Liver (tissue), 9 donors: ENCODE results near the gene PALS2. TPM values are rescaled to one million over a fixed set of nuclear protein-coding genes. Genes with fewer than 3 reads are reported as not detected.
A peak's percentile ranks its signal among the peaks of the same experiment; 100 is the strongest.

Experiments
- DNase-seq: peaks from one replicate; pipeline ENCODE4 v3.0.0-alpha.2; 2017; ENCODE audit warnings: low spot score
- H3K27ac ChIP-seq, 2 donors: one replicate each; pipeline ENCODE4 v1.7.0; 2013; ENCODE audit warnings: inconsistent platforms in 2 of 2, low read length in 2 of 2, control low read depth in 1 of 2, low read depth in 1 of 2, mild to moderate bottlenecking in 1 of 2
- H3K27me3 ChIP-seq, 4 donors: one replicate each; pipeline versions ENCODE4 v1.6.1 to v1.7.0; 2013; ENCODE audit warnings: low read length in 3 of 4, inconsistent platforms in 1 of 4, mild to moderate bottlenecking in 1 of 4, moderate library complexity in 1 of 4; ENCODE audit not compliant: control insufficient read depth in 4 of 4, insufficient read depth in 4 of 4
- H3K36me3 ChIP-seq, 4 donors: one replicate each; pipeline versions ENCODE4 v1.6.1 to v1.7.0; 2013; ENCODE audit warnings: low read length in 3 of 4, mild to moderate bottlenecking in 3 of 4, low read depth in 1 of 4, moderate library complexity in 1 of 4; ENCODE audit not compliant: control insufficient read depth in 4 of 4, insufficient read depth in 3 of 4
- H3K4me1 ChIP-seq, 4 donors: one replicate each; pipeline versions ENCODE4 v1.6.1 to v1.7.0; 2013; ENCODE audit warnings: low read length in 3 of 4, mild to moderate bottlenecking in 3 of 4, moderate library complexity in 1 of 4; ENCODE audit not compliant: control insufficient read depth in 4 of 4, insufficient read depth in 4 of 4
- H3K4me3 ChIP-seq, 3 donors: one replicate each; pipeline versions ENCODE4 v1.6.1 to v1.7.0; 2013; ENCODE audit warnings: low read length in 3 of 3, control low read depth in 1 of 3, low read depth in 1 of 3, mild to moderate bottlenecking in 1 of 3
- H3K9ac ChIP-seq, 2 donors: one replicate each; pipeline ENCODE4 v1.7.0; 2013; ENCODE audit warnings: low read length in 2 of 2, mild to moderate bottlenecking in 2 of 2, moderate library complexity in 2 of 2, control low read depth in 1 of 2, low read depth in 1 of 2
- H3K9me3 ChIP-seq, 4 donors: one replicate each; pipeline versions ENCODE4 v1.6.1 to v1.7.0; 2013; ENCODE audit warnings: low read length in 3 of 4; ENCODE audit not compliant: control insufficient read depth in 4 of 4
- ATF3 ChIP-seq: IDR thresholded peaks from 2 replicates; pipeline ENCODE4 v1.6.1; 2016; ENCODE audit warnings: antibody characterized with exemption
- EGR1 ChIP-seq, 2 donors: IDR thresholded peaks; 2 replicates each; pipeline ENCODE4 v1.6.1; 2016 to 2018; ENCODE audit warnings: antibody characterized with exemption in 2 of 2, low read depth in 2 of 2
- FOXA1 ChIP-seq: IDR thresholded peaks from 2 replicates; pipeline ENCODE4 v1.6.1; 2016; ENCODE audit warnings: antibody characterized with exemption
- FOXA2 ChIP-seq: IDR thresholded peaks from 2 replicates; pipeline ENCODE4 v1.6.1; 2016; ENCODE audit warnings: antibody characterized with exemption
- GABPA ChIP-seq, 2 donors: IDR thresholded peaks in 1 of 2; conservative IDR thresholded peaks in 1 of 2; 2 replicates each; pipeline ENCODE4 v1.6.1; 2016; ENCODE audit warnings: antibody characterized with exemption in 2 of 2, mild to moderate bottlenecking in 1 of 2, moderate library complexity in 1 of 2
- HNF4A ChIP-seq, 2 donors: conservative IDR thresholded peaks; 2 replicates each; pipeline ENCODE4 v1.6.1; 2016; ENCODE audit warnings: antibody characterized with exemption in 2 of 2, mild to moderate bottlenecking in 2 of 2
- HNF4G ChIP-seq: IDR thresholded peaks from 2 replicates; pipeline ENCODE4 v1.6.1; 2016; ENCODE audit warnings: antibody characterized with exemption
- JUND ChIP-seq, 2 donors: IDR thresholded peaks; 2 replicates each; pipeline ENCODE4 v1.6.1; 2016; ENCODE audit warnings: antibody characterized with exemption in 2 of 2
- NR2F2 ChIP-seq: IDR thresholded peaks from 2 replicates; pipeline ENCODE4 v1.6.1; 2016; ENCODE audit warnings: antibody characterized with exemption
- RAD21 ChIP-seq, 2 donors: IDR thresholded peaks; 2 replicates each; pipeline ENCODE4 v1.6.1; 2016; ENCODE audit warnings: antibody characterized with exemption in 2 of 2, mild to moderate bottlenecking in 2 of 2
- RXRA ChIP-seq, 2 donors: IDR thresholded peaks; 2 replicates each; pipeline ENCODE4 v1.6.1; 2017 to 2018; ENCODE audit warnings: antibody characterized with exemption in 2 of 2, mild to moderate bottlenecking in 1 of 2
- SP1 ChIP-seq: IDR thresholded peaks from 2 replicates; pipeline ENCODE4 v1.6.1; 2018; ENCODE audit warnings: antibody characterized with exemption, mild to moderate bottlenecking
- TAF1 ChIP-seq: conservative IDR thresholded peaks from 2 replicates; pipeline ENCODE4 v1.6.1; 2016; ENCODE audit warnings: antibody characterized with exemption, mild to moderate bottlenecking
- YY1 ChIP-seq: IDR thresholded peaks from 2 replicates; pipeline ENCODE4 v1.6.1; 2016; ENCODE audit warnings: antibody characterized with exemption, mild to moderate bottlenecking
- WGBS: extraction: QIAGEN DNeasy Blood & Tissue Kit; methylation state at CpG from one replicate; pipeline ENCODE4 v1.1.7; 2013; 5-methylcytosine and 5-hydroxymethylcytosine counted together
- polyA plus RNA-seq, 2 donors: library from polyadenylated mRNA; stranded (reverse) in 1 of 2; unstranded in 1 of 2; fragments of 200-250 nt in 1 of 2; fragments of >200 nt in 1 of 2; fragmentation: Nextera tagmentation in 1 of 2; extraction: Ambion mirVana in 1 of 2; gene quantifications; one replicate each; pipeline versions ENCODE4 v1.2.1 to v1.2.3, GENCODE V29; 2013 to 2015
- total RNA-seq, 2 donors: library from RNA; depleted of rRNA; stranded (reverse); fragments of >200 nt; gene quantifications; one replicate each; pipeline ENCODE4 v1.2.3, GENCODE V29; 2014
- TF ChIP-seq, protein P1 (sequence below): fragments of 150-350 bp; IDR thresholded peaks from 2 replicates; pipeline ENCODE4 v1.5.1; 2017; ENCODE audit warnings: improper control_type of control experiment, low read depth, low read length; ENCODE audit not compliant: missing input control
- TF ChIP-seq, protein P2 (sequence below): IDR thresholded peaks from 2 replicates; pipeline ENCODE4 v1.6.1; 2016; ENCODE audit warnings: antibody characterized with exemption
- TF ChIP-seq, protein P3 (sequence below): IDR thresholded peaks from 2 replicates; pipeline ENCODE4 v1.6.1; 2016; ENCODE audit warnings: antibody characterized with exemption, mild to moderate bottlenecking
- donor health status: healthy.
- donor health status: healthy.
- donor health status: healthy.
- donor health status: healthy.
- donor health status: healthy.

PALS2 gene
- total and polyA plus RNA-seq, 4 donors = 6.0 to 10.5 (median 8.9) TPM

DNA sequence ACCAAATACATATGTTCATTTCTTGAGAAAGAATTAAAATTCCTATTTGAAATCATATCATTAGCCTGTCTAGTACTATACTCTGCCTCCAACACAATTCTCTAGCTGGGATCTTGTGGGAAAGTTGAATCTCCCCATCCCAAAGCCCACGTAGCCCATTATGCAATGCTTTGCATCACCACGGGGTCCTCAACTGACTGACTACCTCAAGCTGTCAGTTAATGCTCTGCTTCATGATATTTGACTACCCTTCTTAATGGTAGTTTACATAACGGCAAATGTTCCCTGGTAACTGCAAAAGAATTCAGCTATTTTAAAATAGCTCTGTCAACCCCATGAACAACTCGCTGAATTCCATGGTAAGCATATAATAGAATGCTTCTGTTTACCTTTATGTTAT, 23.3 kb upstream of the PALS2 start:
- WGBS = 77% methylated on average over 4 of the region's 4 CpGs
- no peaks in the 10 kb centered on the region for H3K9me3 ChIP-seq
- TF ChIP-seq TAF1 = no peak
- no peak for TF ChIP-seq FOXA1
- TF ChIP-seq FOXA2 = no peak
- no peak for TF ChIP-seq NR2F2
- no peak for TF ChIP-seq SP1
- TF ChIP-seq ATF3 = no peak
- no peak for TF ChIP-seq GABPA (IDR thresholded peaks at IDR 0.05 in 1 of 2, conservative IDR thresholded peaks at IDR 0.05 in 1 of 2)
- TF ChIP-seq RXRA (IDR thresholded peaks at IDR 0.05) = no peak
- TF ChIP-seq YY1 = no peak
- TF ChIP-seq JUND (IDR thresholded peaks at IDR 0.05) = no peak
- TF ChIP-seq, protein P1, sequence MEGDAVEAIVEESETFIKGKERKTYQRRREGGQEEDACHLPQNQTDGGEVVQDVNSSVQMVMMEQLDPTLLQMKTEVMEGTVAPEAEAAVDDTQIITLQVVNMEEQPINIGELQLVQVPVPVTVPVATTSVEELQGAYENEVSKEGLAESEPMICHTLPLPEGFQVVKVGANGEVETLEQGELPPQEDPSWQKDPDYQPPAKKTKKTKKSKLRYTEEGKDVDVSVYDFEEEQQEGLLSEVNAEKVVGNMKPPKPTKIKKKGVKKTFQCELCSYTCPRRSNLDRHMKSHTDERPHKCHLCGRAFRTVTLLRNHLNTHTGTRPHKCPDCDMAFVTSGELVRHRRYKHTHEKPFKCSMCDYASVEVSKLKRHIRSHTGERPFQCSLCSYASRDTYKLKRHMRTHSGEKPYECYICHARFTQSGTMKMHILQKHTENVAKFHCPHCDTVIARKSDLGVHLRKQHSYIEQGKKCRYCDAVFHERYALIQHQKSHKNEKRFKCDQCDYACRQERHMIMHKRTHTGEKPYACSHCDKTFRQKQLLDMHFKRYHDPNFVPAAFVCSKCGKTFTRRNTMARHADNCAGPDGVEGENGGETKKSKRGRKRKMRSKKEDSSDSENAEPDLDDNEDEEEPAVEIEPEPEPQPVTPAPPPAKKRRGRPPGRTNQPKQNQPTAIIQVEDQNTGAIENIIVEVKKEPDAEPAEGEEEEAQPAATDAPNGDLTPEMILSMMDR = no peak
- TF ChIP-seq, protein P2, sequence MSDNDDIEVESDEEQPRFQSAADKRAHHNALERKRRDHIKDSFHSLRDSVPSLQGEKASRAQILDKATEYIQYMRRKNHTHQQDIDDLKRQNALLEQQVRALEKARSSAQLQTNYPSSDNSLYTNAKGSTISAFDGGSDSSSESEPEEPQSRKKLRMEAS = no peak
- TF ChIP-seq, protein P3, sequence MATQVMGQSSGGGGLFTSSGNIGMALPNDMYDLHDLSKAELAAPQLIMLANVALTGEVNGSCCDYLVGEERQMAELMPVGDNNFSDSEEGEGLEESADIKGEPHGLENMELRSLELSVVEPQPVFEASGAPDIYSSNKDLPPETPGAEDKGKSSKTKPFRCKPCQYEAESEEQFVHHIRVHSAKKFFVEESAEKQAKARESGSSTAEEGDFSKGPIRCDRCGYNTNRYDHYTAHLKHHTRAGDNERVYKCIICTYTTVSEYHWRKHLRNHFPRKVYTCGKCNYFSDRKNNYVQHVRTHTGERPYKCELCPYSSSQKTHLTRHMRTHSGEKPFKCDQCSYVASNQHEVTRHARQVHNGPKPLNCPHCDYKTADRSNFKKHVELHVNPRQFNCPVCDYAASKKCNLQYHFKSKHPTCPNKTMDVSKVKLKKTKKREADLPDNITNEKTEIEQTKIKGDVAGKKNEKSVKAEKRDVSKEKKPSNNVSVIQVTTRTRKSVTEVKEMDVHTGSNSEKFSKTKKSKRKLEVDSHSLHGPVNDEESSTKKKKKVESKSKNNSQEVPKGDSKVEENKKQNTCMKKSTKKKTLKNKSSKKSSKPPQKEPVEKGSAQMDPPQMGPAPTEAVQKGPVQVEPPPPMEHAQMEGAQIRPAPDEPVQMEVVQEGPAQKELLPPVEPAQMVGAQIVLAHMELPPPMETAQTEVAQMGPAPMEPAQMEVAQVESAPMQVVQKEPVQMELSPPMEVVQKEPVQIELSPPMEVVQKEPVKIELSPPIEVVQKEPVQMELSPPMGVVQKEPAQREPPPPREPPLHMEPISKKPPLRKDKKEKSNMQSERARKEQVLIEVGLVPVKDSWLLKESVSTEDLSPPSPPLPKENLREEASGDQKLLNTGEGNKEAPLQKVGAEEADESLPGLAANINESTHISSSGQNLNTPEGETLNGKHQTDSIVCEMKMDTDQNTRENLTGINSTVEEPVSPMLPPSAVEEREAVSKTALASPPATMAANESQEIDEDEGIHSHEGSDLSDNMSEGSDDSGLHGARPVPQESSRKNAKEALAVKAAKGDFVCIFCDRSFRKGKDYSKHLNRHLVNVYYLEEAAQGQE = no peak
- TF ChIP-seq HNF4G = no peak
- TF ChIP-seq HNF4A (conservative IDR thresholded peaks at IDR 0.05) = no peak

GRCh38 chr7:24555184-24555583, 18.1 kb upstream of the PALS2 start:
- TF ChIP-seq, protein P3 = no peak
- TF ChIP-seq RXRA (IDR thresholded peaks at IDR 0.05) (no peak), SP1 (no peak), ATF3 (no peak), FOXA1 (no peak), GABPA (IDR thresholded peaks at IDR 0.05 in 1 of 2, conservative IDR thresholded peaks at IDR 0.05 in 1 of 2) (no peak), RAD21 (IDR thresholded peaks at IDR 0.05) (peak in 1 of 2 donors; percentile 64), EGR1 (IDR thresholded peaks at IDR 0.05; ENCODE audit: low read depth in 2 of 2) (no peak), HNF4A (conservative IDR thresholded peaks at IDR 0.05) (no peak), YY1 (no peak)
- TF ChIP-seq, protein P1 = peak; percentile 6
- TF ChIP-seq, protein P2 = no peak
- Histone ChIP-seq H3K9ac (no peak overlapping the region), H3K27me3 (no peaks in the 10 kb centered on the region), H3K27ac (no peak overlapping the region), H3K9me3 (no peaks in the 10 kb centered on the region), H3K4me3 (no peak overlapping the region), H3K4me1 (no peaks in the 10 kb centered on the region), H3K36me3 (no peaks in the 10 kb centered on the region)
- no peak for DNase-seq

More for the DNA sequence above, 23.3 kb upstream of the PALS2 start:
- H3K36me3 ChIP-seq = no peaks in the 10 kb centered on the region
- no peak overlapping the region for H3K4me3 ChIP-seq
- no peaks in the 10 kb centered on the region for H3K4me1 ChIP-seq
- no peaks in the 10 kb centered on the region for H3K27me3 ChIP-seq
- no peak for DNase-seq
- no peak overlapping the region for H3K27ac ChIP-seq
- no peak overlapping the region for H3K9ac ChIP-seq
